Measurements from ENCODE around the gene RRP15.
A peak's percentile ranks its signal among the peaks of the same experiment; 100 is the strongest.

The RRP15 gene

GRCh38 chr1:218303176-218303879, 18.2 kb downstream of the RRP15 start:
- no peaks in the 10 kb centered on the region for H3K9me3 ChIP-seq (ENCODE audit: insufficient read depth, low read depth, low read length)
- no peaks in the 10 kb centered on the region for H3K79me2 ChIP-seq (ENCODE audit: control insufficient read depth, insufficient read depth, low read length, poor library complexity)
- peaks cover 2 to 3% of the 10 kb centered on the region in 2 experiments for H3K36me3 ChIP-seq (ENCODE audit: control insufficient read depth in 1 of 2, insufficient read depth in 2 of 2, low read length in 2 of 2)
- no peaks in the 10 kb centered on the region for H3K79me1 ChIP-seq (ENCODE audit: low read length)
- no peak overlapping the region for H3K4ac ChIP-seq (ENCODE audit: low read depth, low read length)
- no peak overlapping the region for H3K18ac ChIP-seq (ENCODE audit: low read length)
- no peak overlapping the region for H3K27ac ChIP-seq (ENCODE audit: low read depth, low read length)
- H2AFZ ChIP-seq (ENCODE audit: insufficient read depth, low read length, poor library complexity): no peak overlapping the region
- H4K8ac ChIP-seq (ENCODE audit: low read depth, low read length): no peak overlapping the region
- H4K12ac ChIP-seq (ENCODE audit: low read depth, low read length): no peak overlapping the region
- H3K4me3 ChIP-seq (ENCODE audit: low read depth, low read length): no peak overlapping the region
- H3K27me3 ChIP-seq (ENCODE audit: insufficient read depth, low read length): no peaks in the 10 kb centered on the region
- H3K4me1 ChIP-seq (ENCODE audit: control insufficient read depth in 1 of 2, insufficient read depth in 2 of 2, low read length in 2 of 2): no peaks in the 10 kb centered on the region
- no peak overlapping the region for H3K14ac ChIP-seq (ENCODE audit: low read length)
- H3K23ac ChIP-seq (ENCODE audit: low read length): no peak overlapping the region
- no peak overlapping the region for H2AK5ac ChIP-seq (ENCODE audit: low read length)
- DNase-seq: no peak
- H3K9ac ChIP-seq (ENCODE audit: low read length): no peak overlapping the region
- no peak overlapping the region for H2BK5ac ChIP-seq (ENCODE audit: low read depth, low read length, poor library complexity)
- H4K91ac ChIP-seq (ENCODE audit: low read depth, low read length): no peak overlapping the region
- H2BK12ac ChIP-seq (ENCODE audit: low read length): no peak overlapping the region
- no peak overlapping the region for H3K4me2 ChIP-seq (ENCODE audit: low read length)
- no peak overlapping the region for H2BK120ac ChIP-seq (ENCODE audit: insufficient read depth, low read length, poor library complexity)

GRCh38 chr1:218304281-218305039, 19.4 kb downstream of the RRP15 start:
- H3K4ac ChIP-seq (ENCODE audit: low read depth, low read length): no peak overlapping the region

GRCh38 chr1:218305472-218306064, 20.5 kb downstream of the RRP15 start:
- no peaks in the 10 kb centered on the region for H3K79me2 ChIP-seq (ENCODE audit: control insufficient read depth, insufficient read depth, low read length, poor library complexity)
- no peaks in the 10 kb centered on the region for H3K79me1 ChIP-seq (ENCODE audit: low read length)
- no peak overlapping the region for H3K14ac ChIP-seq (ENCODE audit: low read length)
- no peak overlapping the region for H3K18ac ChIP-seq (ENCODE audit: low read length)
- H3K4me3 ChIP-seq (ENCODE audit: low read depth, low read length): no peak overlapping the region
- H4K91ac ChIP-seq (ENCODE audit: low read depth, low read length): no peak overlapping the region
- DNase-seq: no peak
- no peaks in the 10 kb centered on the region for H3K27me3 ChIP-seq (ENCODE audit: insufficient read depth, low read length)
- H2AK5ac ChIP-seq (ENCODE audit: low read length): no peak overlapping the region
- no peak overlapping the region for H3K27ac ChIP-seq (ENCODE audit: low read depth, low read length)
- no peak overlapping the region for H2BK120ac ChIP-seq (ENCODE audit: insufficient read depth, low read length, poor library complexity)
- no peak overlapping the region for H2BK5ac ChIP-seq (ENCODE audit: low read depth, low read length, poor library complexity)
- H4K12ac ChIP-seq (ENCODE audit: low read depth, low read length): no peak overlapping the region
- peaks cover 2 to 3% of the 10 kb centered on the region in 2 experiments for H3K36me3 ChIP-seq (ENCODE audit: control insufficient read depth in 1 of 2, insufficient read depth in 2 of 2, low read length in 2 of 2)
- no peak overlapping the region for H3K4ac ChIP-seq (ENCODE audit: low read depth, low read length)
- no CpG with 5 or more reads among the region's 6 CpGs for WGBS (ENCODE audit: extremely low coverage, insufficient coverage, insufficient read length)
- no peaks in the 10 kb centered on the region for H3K4me1 ChIP-seq (ENCODE audit: control insufficient read depth in 1 of 2, insufficient read depth in 2 of 2, low read length in 2 of 2)
- no peak overlapping the region for H4K8ac ChIP-seq (ENCODE audit: low read depth, low read length)
- no peak overlapping the region for H3K23ac ChIP-seq (ENCODE audit: low read length)
- H3K4me2 ChIP-seq (ENCODE audit: low read length): no peak overlapping the region
- no peak overlapping the region for H2BK12ac ChIP-seq (ENCODE audit: low read length)
- no peak overlapping the region for H3K9ac ChIP-seq (ENCODE audit: low read length)
- no peaks in the 10 kb centered on the region for H3K9me3 ChIP-seq (ENCODE audit: insufficient read depth, low read depth, low read length)
- no peak overlapping the region for H2AFZ ChIP-seq (ENCODE audit: insufficient read depth, low read length, poor library complexity)

More at GRCh38 chr1:218304281-218305039, 19.4 kb downstream of the RRP15 start:
- Histone ChIP-seq H3K79me2 (ENCODE audit: control insufficient read depth, insufficient read depth, low read length, poor library complexity) (no peaks in the 10 kb centered on the region), H3K36me3 (ENCODE audit: control insufficient read depth in 1 of 2, insufficient read depth in 2 of 2, low read length in 2 of 2) (peaks cover 2 to 3% of the 10 kb centered on the region in 2 experiments), H3K4me2 (ENCODE audit: low read length) (no peak overlapping the region), H3K27me3 (ENCODE audit: insufficient read depth, low read length) (no peaks in the 10 kb centered on the region), H3K4me1 (ENCODE audit: control insufficient read depth in 1 of 2, insufficient read depth in 2 of 2, low read length in 2 of 2) (no peaks in the 10 kb centered on the region), H3K9me3 (ENCODE audit: insufficient read depth, low read depth, low read length) (no peaks in the 10 kb centered on the region), H3K23ac (ENCODE audit: low read length) (no peak overlapping the region), H3K79me1 (ENCODE audit: low read length) (no peaks in the 10 kb centered on the region), H2BK120ac (ENCODE audit: insufficient read depth, low read length, poor library complexity) (no peak overlapping the region), H2AFZ (ENCODE audit: insufficient read depth, low read length, poor library complexity) (no peak overlapping the region), H4K12ac (ENCODE audit: low read depth, low read length) (peak overlapping the region; percentile 12), H4K91ac (ENCODE audit: low read depth, low read length) (no peak overlapping the region), H3K27ac (ENCODE audit: low read depth, low read length) (no peak overlapping the region), H3K18ac (ENCODE audit: low read length) (no peak overlapping the region), H4K8ac (ENCODE audit: low read depth, low read length) (no peak overlapping the region), H2BK12ac (ENCODE audit: low read length) (no peak overlapping the region), H3K4me3 (ENCODE audit: low read depth, low read length) (no peak overlapping the region), H2AK5ac (ENCODE audit: low read length) (no peak overlapping the region), H2BK5ac (ENCODE audit: low read depth, low read length, poor library complexity) (no peak overlapping the region), H3K14ac (ENCODE audit: low read length) (no peak overlapping the region), H3K9ac (ENCODE audit: low read length) (no peak overlapping the region)
- no peak for DNase-seq
- no CpG with 5 or more reads among the region's 8 CpGs for WGBS (ENCODE audit: extremely low coverage, insufficient coverage, insufficient read length)

GRCh38 chr1:218312509-218312908, 27.4 kb downstream of the RRP15 start:
- no peak overlapping the region for H3K23ac ChIP-seq (ENCODE audit: low read length)
- no peak overlapping the region for H3K14ac ChIP-seq (ENCODE audit: low read length)
- no peak overlapping the region for H3K4me3 ChIP-seq (ENCODE audit: low read depth, low read length)
- H4K12ac ChIP-seq (ENCODE audit: low read depth, low read length): no peak overlapping the region
- no peak overlapping the region for H4K91ac ChIP-seq (ENCODE audit: low read depth, low read length)
- no peaks in the 10 kb centered on the region for H3K27me3 ChIP-seq (ENCODE audit: insufficient read depth, low read length)
- no peak overlapping the region for H3K9ac ChIP-seq (ENCODE audit: low read length)
- H3K79me1 ChIP-seq (ENCODE audit: low read length): no peaks in the 10 kb centered on the region
- H3K4me2 ChIP-seq (ENCODE audit: low read length): no peak overlapping the region
- H3K4ac ChIP-seq (ENCODE audit: low read depth, low read length): no peak overlapping the region
- no peaks in the 10 kb centered on the region for H3K79me2 ChIP-seq (ENCODE audit: control insufficient read depth, insufficient read depth, low read length, poor library complexity)
- H2BK12ac ChIP-seq (ENCODE audit: low read length): no peak overlapping the region
- no peaks in the 10 kb centered on the region for H3K9me3 ChIP-seq (ENCODE audit: insufficient read depth, low read depth, low read length)
- DNase-seq: no peak
- no peaks in the 10 kb centered on the region for H3K36me3 ChIP-seq (ENCODE audit: control insufficient read depth in 1 of 2, insufficient read depth in 2 of 2, low read length in 2 of 2)
- no peaks in the 10 kb centered on the region for H3K4me1 ChIP-seq (ENCODE audit: control insufficient read depth in 1 of 2, insufficient read depth in 2 of 2, low read length in 2 of 2)
- 100% methylated on average over 2 of the region's 2 CpGs for WGBS (ENCODE audit: extremely low coverage, insufficient coverage, insufficient read length)
- H3K27ac ChIP-seq (ENCODE audit: low read depth, low read length): no peak overlapping the region
- H3K18ac ChIP-seq (ENCODE audit: low read length): no peak overlapping the region
- H2BK5ac ChIP-seq (ENCODE audit: low read depth, low read length, poor library complexity): no peak overlapping the region
- no peak overlapping the region for H2BK120ac ChIP-seq (ENCODE audit: insufficient read depth, low read length, poor library complexity)
- H2AK5ac ChIP-seq (ENCODE audit: low read length): no peak overlapping the region
- H4K8ac ChIP-seq (ENCODE audit: low read depth, low read length): no peak overlapping the region
- no peak overlapping the region for H2AFZ ChIP-seq (ENCODE audit: insufficient read depth, low read length, poor library complexity)

Data from trophoblast cell (in vitro differentiated cells and primary cell).